ENCODE results near the gene FUT9. TPM values are rescaled to one million over a fixed set of nuclear protein-coding genes. Genes with fewer than 3 reads are reported as not detected.

The FUT9 gene
- polyA plus RNA-seq, 3 donors: not detected

GRCh38 chr6:96074006-96074405, 58.2 kb downstream of the FUT9 start:
- Histone ChIP-seq H3K4me2 (replicated peaks; ENCODE audit: extremely low read depth, low read length, poor library complexity, severe bottlenecking) (no peak overlapping the region), H3K9me3 (replicated peaks in 1 of 2; ENCODE audit: control insufficient read depth in 1 of 2, insufficient read depth in 1 of 2, low read length in 2 of 2) (no peaks in the 10 kb centered on the region), H3K9ac (ENCODE audit: insufficient read depth, low read length, poor library complexity, severe bottlenecking) (no peak overlapping the region), H3K4me3 (replicated peaks in 1 of 3; ENCODE audit: low read depth in 2 of 3, low read length in 3 of 3) (no peak overlapping the region), H3K36me3 (replicated peaks in 1 of 2; ENCODE audit: control insufficient read depth in 1 of 2, insufficient read depth in 2 of 2, low read length in 2 of 2) (no peaks in the 10 kb centered on the region), H3K27ac (ENCODE audit: low read depth in 1 of 2, low read length in 2 of 2) (no peak overlapping the region), H3K79me2 (ENCODE audit: insufficient read depth, low read length) (no peaks in the 10 kb centered on the region), H3K27me3 (ENCODE audit: control insufficient read depth in 2 of 2, insufficient read depth in 2 of 2, low read length in 2 of 2) (no peaks in the 10 kb centered on the region), H2AFZ (ENCODE audit: insufficient read depth, low read depth, low read length, poor library complexity, severe bottlenecking) (no peak overlapping the region), H4K20me1 (ENCODE audit: insufficient read depth, low read length) (no peaks in the 10 kb centered on the region), H3K4me1 (ENCODE audit: control insufficient read depth in 1 of 2, insufficient read depth in 2 of 2, low read length in 2 of 2) (no peaks in the 10 kb centered on the region)
- no CpG with 5 or more reads among the region's 3 CpGs for WGBS (ENCODE audit: insufficient coverage)
- Mint-ChIP-seq H3K9me3 (no peaks in the 10 kb centered on the region), H3K4me1 (no peaks in the 10 kb centered on the region), H3K4me3 (no peak overlapping the region), H3K36me3 (no peaks in the 10 kb centered on the region), H3K27ac (no peak overlapping the region), H3K27me3 (ENCODE audit: low read depth in 3 of 3) (peaks cover 0 to 4% (median 0%) of the 10 kb centered on the region in 3 donors)
- DNase-seq: no peak
- no peak for TF ChIP-seq CTCF (IDR thresholded peaks at IDR 0.05)
- intact Hi-C loops (cut with micrococcal nuclease): no loop called here

GRCh38 chr6:96075826-96076225, 60.1 kb downstream of the FUT9 start:
- no peak overlapping the region for H3K9ac ChIP-seq (ENCODE audit: insufficient read depth, low read length, poor library complexity, severe bottlenecking)
- no peaks in the 10 kb centered on the region for H3K4me1 ChIP-seq (ENCODE audit: control insufficient read depth in 1 of 2, insufficient read depth in 2 of 2, low read length in 2 of 2)
- no peaks in the 10 kb centered on the region for H3K36me3 ChIP-seq (replicated peaks in 1 of 2; ENCODE audit: control insufficient read depth in 1 of 2, insufficient read depth in 2 of 2, low read length in 2 of 2)
- no CpG with 5 or more reads among the region's 1 CpG for WGBS (ENCODE audit: insufficient coverage)
- Mint-ChIP-seq H3K27me3 (ENCODE audit: low read depth in 3 of 3) (peaks cover 0 to 1% (median 0%) of the 10 kb centered on the region in 3 donors), H3K36me3 (no peaks in the 10 kb centered on the region), H3K9me3 (no peaks in the 10 kb centered on the region), H3K4me3 (no peak overlapping the region), H3K4me1 (no peaks in the 10 kb centered on the region), H3K27ac (no peak overlapping the region)
- no peak for DNase-seq
- no peaks in the 10 kb centered on the region for H3K27me3 ChIP-seq (ENCODE audit: control insufficient read depth in 2 of 2, insufficient read depth in 2 of 2, low read length in 2 of 2)
- no peak overlapping the region for H2AFZ ChIP-seq (ENCODE audit: insufficient read depth, low read depth, low read length, poor library complexity, severe bottlenecking)
- H3K4me2 ChIP-seq (replicated peaks; ENCODE audit: extremely low read depth, low read length, poor library complexity, severe bottlenecking): no peak overlapping the region
- no peak overlapping the region for H3K4me3 ChIP-seq (replicated peaks in 1 of 3; ENCODE audit: low read depth in 2 of 3, low read length in 3 of 3)
- H3K79me2 ChIP-seq (ENCODE audit: insufficient read depth, low read length): no peaks in the 10 kb centered on the region
- no peak overlapping the region for H3K27ac ChIP-seq (ENCODE audit: low read depth in 1 of 2, low read length in 2 of 2)
- intact Hi-C loops (cut with micrococcal nuclease): no loop called here
- no peaks in the 10 kb centered on the region for H4K20me1 ChIP-seq (ENCODE audit: insufficient read depth, low read length)
- TF ChIP-seq CTCF (IDR thresholded peaks at IDR 0.05): no peak
- no peaks in the 10 kb centered on the region for H3K9me3 ChIP-seq (replicated peaks in 1 of 2; ENCODE audit: control insufficient read depth in 1 of 2, insufficient read depth in 1 of 2, low read length in 2 of 2)

All from CD14-positive monocyte (primary cell).